ENCODE data around the gene EGFR.

- TF ChIP-seq EP300 (IDR thresholded peaks at IDR 0.05) (no peak), CTCF (IDR thresholded peaks at IDR 0.05) (no peak), POLR2A (IDR thresholded peaks at IDR 0.05) (no peak)
These were observed 190.5 kb downstream of the EGFR start for GRCh38 chr7:55209366-55209765.
